Peyer's patch (tissue), 4 donors: Measurements from ENCODE around the gene SMG1.

Experiments used
- CTCF ChIP-seq, 6 experiments: fragments of 450-650 bp in 4 of 6; fragments of 200-600 bp in 2 of 6; sonication (generic) in 1 of 6; IDR thresholded peaks; one replicate each; pipeline ENCODE4 v1.5.1; 2017 to 2019; ENCODE audit warnings: antibody characterized with exemption in 6 of 6, mild to moderate bottlenecking in 3 of 6, moderate library complexity in 1 of 6
- POLR2A ChIP-seq, 2 donors: fragments of 450-650 bp; IDR thresholded peaks; one replicate each; pipeline ENCODE4 v1.5.1; 2017; ENCODE audit warnings: antibody characterized with exemption in 2 of 2, mild to moderate bottlenecking in 2 of 2, moderate library complexity in 2 of 2

DNA sequence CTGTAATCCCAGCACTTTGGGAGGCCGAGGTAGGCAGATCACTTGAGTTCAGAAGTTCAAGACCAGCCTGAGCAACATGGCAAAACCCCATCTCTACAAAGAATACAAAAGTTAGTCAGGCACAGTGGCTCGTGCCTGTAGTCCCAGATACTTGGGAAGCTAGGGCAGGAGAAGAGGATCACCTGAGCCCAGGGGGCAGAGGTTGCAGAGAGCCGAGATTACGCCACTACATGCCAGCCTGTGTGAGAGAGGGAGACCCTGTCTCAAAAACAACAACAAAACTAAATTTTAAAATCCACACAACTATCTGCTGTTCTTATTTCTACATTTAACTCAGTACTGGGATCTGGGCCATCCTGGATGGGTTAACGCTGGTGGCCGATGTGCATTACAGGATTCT is 83.6 kb downstream of the SMG1 start:
- no peak for TF ChIP-seq CTCF (IDR thresholded peaks at IDR 0.05)
- no peak for TF ChIP-seq POLR2A (IDR thresholded peaks at IDR 0.05)
